Measurements from ENCODE around the gene STARD8.

DNA sequence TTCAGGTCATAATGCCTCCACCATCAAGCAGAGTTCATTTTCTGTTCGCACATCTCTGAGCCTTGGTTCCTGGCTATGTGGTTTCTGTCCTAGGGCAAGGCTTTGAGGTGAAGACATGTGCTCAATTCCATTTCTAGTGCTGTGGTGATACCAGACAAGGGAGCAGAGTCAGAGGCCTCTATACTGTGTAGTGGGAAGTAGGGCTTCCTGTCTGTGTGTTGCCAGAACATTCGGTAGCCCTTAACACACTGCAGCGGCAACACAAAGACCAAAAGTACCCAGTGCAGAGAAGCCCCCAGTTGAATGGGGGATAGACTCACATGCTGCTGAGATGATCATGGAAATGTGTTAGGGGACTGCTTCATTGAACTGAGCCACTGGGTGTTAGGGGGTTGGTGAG lies 56.4 kb downstream of the STARD8 start:
- TF ChIP-seq, protein P1, sequence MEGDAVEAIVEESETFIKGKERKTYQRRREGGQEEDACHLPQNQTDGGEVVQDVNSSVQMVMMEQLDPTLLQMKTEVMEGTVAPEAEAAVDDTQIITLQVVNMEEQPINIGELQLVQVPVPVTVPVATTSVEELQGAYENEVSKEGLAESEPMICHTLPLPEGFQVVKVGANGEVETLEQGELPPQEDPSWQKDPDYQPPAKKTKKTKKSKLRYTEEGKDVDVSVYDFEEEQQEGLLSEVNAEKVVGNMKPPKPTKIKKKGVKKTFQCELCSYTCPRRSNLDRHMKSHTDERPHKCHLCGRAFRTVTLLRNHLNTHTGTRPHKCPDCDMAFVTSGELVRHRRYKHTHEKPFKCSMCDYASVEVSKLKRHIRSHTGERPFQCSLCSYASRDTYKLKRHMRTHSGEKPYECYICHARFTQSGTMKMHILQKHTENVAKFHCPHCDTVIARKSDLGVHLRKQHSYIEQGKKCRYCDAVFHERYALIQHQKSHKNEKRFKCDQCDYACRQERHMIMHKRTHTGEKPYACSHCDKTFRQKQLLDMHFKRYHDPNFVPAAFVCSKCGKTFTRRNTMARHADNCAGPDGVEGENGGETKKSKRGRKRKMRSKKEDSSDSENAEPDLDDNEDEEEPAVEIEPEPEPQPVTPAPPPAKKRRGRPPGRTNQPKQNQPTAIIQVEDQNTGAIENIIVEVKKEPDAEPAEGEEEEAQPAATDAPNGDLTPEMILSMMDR (IDR thresholded peaks at IDR 0.05; ENCODE audit: insufficient read depth, low read length), result no peak
- no peak for TF ChIP-seq GABPA (IDR thresholded peaks at IDR 0.05; ENCODE audit: low read depth)
- no peak for TF ChIP-seq POLR2AphosphoS5 (IDR thresholded peaks at IDR 0.05; ENCODE audit: low read depth)

All from HL-60 (cell line).